Activated CD8-positive, alpha-beta memory T cell treated with anti-CD3 and anti-CD28 coated beads for 4 hours (primary cell): ENCODE data around the gene TMBIM6.
A peak's percentile ranks its signal among the peaks of the same experiment; 100 is the strongest.
"Not testable (repeated sequence)": the region's sequence is repeated elsewhere in the genome, so short reads cannot be mapped to it uniquely, and the experiment has no call there.

Source experiments
- DNase-seq, 2 donors: peaks; one replicate each; pipeline ENCODE4 v3.0.0-alpha.2; 2020; ENCODE audit warnings: low read depth in 2 of 2

Gene TMBIM6

GRCh38 chr12:49776858-49777257 lies 35.5 kb downstream of the TMBIM6 start:
- no peak for DNase-seq

- no peak for DNase-seq
Observed at GRCh38 chr12:49777341-49777740, 36.0 kb downstream of the TMBIM6 start.

- peak; percentile 46 to 56 for DNase-seq
Observed at GRCh38 chr12:49777800-49778748, 36.7 kb downstream of the TMBIM6 start.

- no peak for DNase-seq
Observed at GRCh38 chr12:49779581-49779980, 38.2 kb downstream of the TMBIM6 start.

- not testable (repeated sequence) for DNase-seq
Observed at GRCh38 chr12:49780914-49781313, 39.6 kb downstream of the TMBIM6 start.

- no peak for DNase-seq
Observed at GRCh38 chr12:49783917-49784676, 42.7 kb downstream of the TMBIM6 start.

- DNase-seq, result no peak
Observed at GRCh38 chr12:49784756-49785409, 43.5 kb downstream of the TMBIM6 start.

GRCh38 chr12:49787672-49788071 lies 46.3 kb downstream of the TMBIM6 start:
- DNase-seq, result no peak

- no peak for DNase-seq
Observed at GRCh38 chr12:49789992-49790391, 48.6 kb downstream of the TMBIM6 start.

GRCh38 chr12:49790741-49791555 lies 49.6 kb downstream of the TMBIM6 start:
- DNase-seq, result no peak

GRCh38 chr12:49791700-49792099 lies 50.3 kb downstream of the TMBIM6 start:
- no peak for DNase-seq

GRCh38 chr12:49792181-49792970 lies 51.0 kb downstream of the TMBIM6 start:
- DNase-seq, result no peak

GRCh38 chr12:49792976-49793580 lies 51.7 kb downstream of the TMBIM6 start:
- DNase-seq, result no peak

- DNase-seq, result no peak
Observed at GRCh38 chr12:49793620-49794019, 52.3 kb downstream of the TMBIM6 start.

GRCh38 chr12:49794021-49794420 lies 52.7 kb downstream of the TMBIM6 start:
- DNase-seq, result no peak

- DNase-seq, result no peak
Observed at GRCh38 chr12:49794811-49795653, 53.7 kb downstream of the TMBIM6 start.

- no peak for DNase-seq
Observed at GRCh38 chr12:49795654-49796105, 54.3 kb downstream of the TMBIM6 start.

GRCh38 chr12:49796155-49796554 lies 54.8 kb downstream of the TMBIM6 start:
- no peak for DNase-seq
